OCI-LY7 (cell line): ENCODE data around the gene RPE65. TPM values are rescaled to one million over a fixed set of nuclear protein-coding genes. Genes with fewer than 3 reads are reported as not detected.
"Not testable (repeated sequence)": the region's sequence is repeated elsewhere in the genome, so short reads cannot be mapped to it uniquely, and the experiment has no call there.

Source experiments
- BruUV-seq: library from RNA; stranded (reverse); fragments of 400-500 nt; replicated peaks from 2 replicates; lab custom pipeline; 2021; lab: Mats Ljungman, UMichigan
- CTCF ChIA-PET: fragments of 300-600 bp; sonication (Branson Sonifier 250); formaldehyde crosslinking; loops from one replicate; lab custom pipeline; 2022; ENCODE audit warnings: antibody characterized with exemption; ENCODE audit not compliant: unreplicated experiment; lab: Charles Lee
- POLR2A ChIA-PET: fragments of 300-600 bp; sonication (Branson Sonifier 250); formaldehyde crosslinking; loops from one replicate; lab custom pipeline; 2022; ENCODE audit warnings: antibody characterized with exemption; lab: Charles Lee
- DNase-seq: peaks from one replicate; pipeline ENCODE4 v3.0.0-alpha.2; 2015; ENCODE audit warnings: low spot score
- H2AFZ ChIP-seq: fragments of 200-600 bp; sonication (generic), shearing (Covaris generic); 2 replicates; pipeline ENCODE4 v1.6.1; 2014; ENCODE audit warnings: mild to moderate bottlenecking, antibody characterized with exemption, low read length, moderate library complexity
- H3K27ac ChIP-seq: fragments of 200-600 bp; sonication (generic); 2 replicates; pipeline ENCODE4 v1.5.1; 2014; ENCODE audit warnings: mixed run types, low read depth, mild to moderate bottlenecking, moderate library complexity, low read length, inconsistent platforms; ENCODE audit not compliant: poor library complexity, severe bottlenecking
- H3K36me3 ChIP-seq: fragments of 200-600 bp; sonication (generic); 2 replicates; pipeline ENCODE4 v1.6.1; 2014; ENCODE audit warnings: mild to moderate bottlenecking, antibody characterized with exemption, low read length, moderate library complexity, mixed read lengths; ENCODE audit not compliant: insufficient read depth
- H3K4me1 ChIP-seq: fragments of 200-600 bp; sonication (generic); 2 replicates; pipeline ENCODE4 v1.5.1; 2014; ENCODE audit warnings: mild to moderate bottlenecking, low read length; ENCODE audit not compliant: insufficient read depth, poor library complexity, severe bottlenecking
- H3K4me2 ChIP-seq: fragments of 200-600 bp; sonication (generic); 2 replicates; pipeline ENCODE4 v1.6.1; 2014; ENCODE audit warnings: mild to moderate bottlenecking, low read length
- H3K4me3 ChIP-seq: fragments of 200-600 bp; sonication (generic); 2 replicates; pipeline ENCODE4 v1.5.1; 2014; ENCODE audit warnings: mild to moderate bottlenecking, low read depth, low read length; ENCODE audit not compliant: poor library complexity, severe bottlenecking
- H3K79me2 ChIP-seq: fragments of 200-600 bp; sonication (generic); 2 replicates; pipeline ENCODE4 v1.6.1; 2016; ENCODE audit warnings: low read depth, mild to moderate bottlenecking, low read length, moderate library complexity, mixed read lengths; ENCODE audit not compliant: insufficient read depth
- H3K9me2 ChIP-seq: fragments of 200-600 bp; sonication (generic); 2 replicates; pipeline ENCODE4 v1.6.1; 2016; ENCODE audit warnings: mild to moderate bottlenecking, low read length, mixed read lengths; ENCODE audit not compliant: insufficient read depth
- H3K9me3 ChIP-seq: fragments of 200-600 bp; sonication (generic); 2 replicates; pipeline ENCODE4 v1.6.1; 2014; ENCODE audit warnings: mild to moderate bottlenecking, mixed run types, low read length, mixed read lengths
- H4K20me1 ChIP-seq: fragments of 200-600 bp; sonication (generic); 2 replicates; pipeline ENCODE4 v1.6.1; 2014; ENCODE audit warnings: mild to moderate bottlenecking, antibody characterized with exemption, low read length, moderate library complexity, mixed read lengths; ENCODE audit not compliant: insufficient read depth
- CTCF ChIP-seq: fragments of 200-600 bp; sonication (generic); conservative IDR thresholded peaks from 2 replicates; pipeline ENCODE4 v1.5.1; 2014; ENCODE audit warnings: mild to moderate bottlenecking, antibody characterized with exemption, low read length, moderate library complexity, mixed read lengths
- EZH2phosphoT487 ChIP-seq: fragments of 200-600 bp; sonication (generic); IDR thresholded peaks from 2 replicates; pipeline ENCODE4 v1.6.1; 2018; ENCODE audit warnings: low read depth, borderline replicate concordance, mild to moderate bottlenecking, mixed run types, antibody characterized with exemption, low read length, moderate library complexity, mixed read lengths
- intact Hi-C: fragments of 100-400 bp; cut with micrococcal nuclease; formaldehyde crosslinking; loops from one replicate; pipeline ENCODE4 v1.10.0; 2022; ENCODE audit not compliant: unreplicated experiment
- total RNA-seq, 2 experiments: library from RNA; depleted of rRNA in 1 of 2; stranded (reverse); fragments of >200 nt in 1 of 2; shearing (Covaris generic) in 1 of 2; gene quantifications; 2 replicates each; pipeline ENCODE4 v1.2.3, GENCODE V29; 2014 to 2022

The RPE65 gene
- total RNA-seq, 2 experiments from 2014 or later = not detected

GRCh38 chr1:68478662-68479061, 28.9 kb upstream of the RPE65 start:
- intact Hi-C loops = no loop called here
- Histone ChIP-seq H4K20me1 (peaks cover 3% of the 10 kb centered on the region; the same call in 1 of the 2 replicates), H3K9me2 (no peaks in the 10 kb centered on the region), H3K4me1 (no peaks in the 10 kb centered on the region), H3K9me3 (no peaks in the 10 kb centered on the region), H3K27ac (no peak overlapping the region), H3K4me3 (no peak overlapping the region), H3K4me2 (no peak overlapping the region), H3K79me2 (no peaks in the 10 kb centered on the region), H3K36me3 (peaks cover 85% of the 10 kb centered on the region), H2AFZ (no peak overlapping the region)
- CTCF ChIA-PET = no interaction called here
- POLR2A ChIA-PET = interaction anchor here (0.6 to 3.3 kb wide), 3 partner anchors 10 to 1048 kb away, joined by 3 to 18 read pairs (median 5); partner anchors contain the start of gene DEPDC1
- no TSS peak for BruUV-seq
- DNase-seq = no peak
- TF ChIP-seq CTCF (no peak), EZH2phosphoT487 (no peak)

- H4K20me1 ChIP-seq, H3K9me2 ChIP-seq, DNase-seq, CTCF ChIA-PET, H3K4me3 ChIP-seq, H3K9me3 ChIP-seq, H2AFZ ChIP-seq, intact Hi-C loops, POLR2A ChIA-PET, H3K4me2 ChIP-seq, BruUV-seq, H3K27ac ChIP-seq, H3K79me2 ChIP-seq, H3K4me1 ChIP-seq: not testable (repeated sequence)
- H3K36me3 ChIP-seq = peaks cover 65% of the 10 kb centered on the region
These were observed 26.9 kb upstream of the RPE65 start for GRCh38 chr1:68476626-68477025.

GRCh38 chr1:68473060-68473459, 23.3 kb upstream of the RPE65 start:
- CTCF ChIA-PET = no interaction called here

More at GRCh38 chr1:68473060-68473459, 23.3 kb upstream of the RPE65 start:
- no TSS peak for BruUV-seq
- no peaks in the 10 kb centered on the region for H3K4me1 ChIP-seq
- DNase-seq = no peak
- H4K20me1 ChIP-seq = no peaks in the 10 kb centered on the region
- intact Hi-C loops = no loop called here
- TF ChIP-seq EZH2phosphoT487 (no peak), CTCF (no peak)
- peaks cover 29% of the 10 kb centered on the region for H3K36me3 ChIP-seq
- no peak overlapping the region for H3K4me2 ChIP-seq
- H3K9me3 ChIP-seq = no peaks in the 10 kb centered on the region
- H3K4me3 ChIP-seq = no peak overlapping the region
- no peak overlapping the region for H2AFZ ChIP-seq
- H3K79me2 ChIP-seq = no peaks in the 10 kb centered on the region
- POLR2A ChIA-PET = interaction anchor here (1.0 to 1.3 kb wide), 2 partner anchors 11 to 22 kb away, joined by 4 read pairs; no protein-coding TSS in a partner anchor
- H3K27ac ChIP-seq = no peak overlapping the region
- no peaks in the 10 kb centered on the region for H3K9me2 ChIP-seq
